Activated CD8-positive, alpha-beta memory T cell treated with anti-CD3 and anti-CD28 coated beads for 4 hours (primary cell): ENCODE measurements around the gene ATP6V0D1.

ENCODE experiments used
- DNase-seq, 2 donors: peaks; one replicate each; pipeline ENCODE4 v3.0.0-alpha.2; 2020; ENCODE audit warnings: low read depth in 2 of 2

The ATP6V0D1 gene

GRCh38 chr16:67393788-67394154 is 87.2 kb downstream of the ATP6V0D1 start:
- DNase-seq, result no peak

- no peak for DNase-seq
Measured at GRCh38 chr16:67393111-67393787, 87.7 kb downstream of the ATP6V0D1 start, which contains the start of gene TPPP3. TSS of gene TPPP3 (minus strand) at chr16:67393498. CDS start at chr16:67391111, 2,387 bp downstream.

- DNase-seq, result no peak
Measured at GRCh38 chr16:67392301-67393059, 88.5 kb downstream of the ATP6V0D1 start.

GRCh38 chr16:67391424-67392300 is 89.3 kb downstream of the ATP6V0D1 start:
- DNase-seq, result no peak

GRCh38 chr16:67390816-67391423 is 90.0 kb downstream of the ATP6V0D1 start:
- no peak for DNase-seq

- DNase-seq, result no peak
Measured at GRCh38 chr16:67389911-67390815, 90.8 kb downstream of the ATP6V0D1 start.

- no peak for DNase-seq
Measured at GRCh38 chr16:67388591-67388990, 92.4 kb downstream of the ATP6V0D1 start.

GRCh38 chr16:67388191-67388590 is 92.8 kb downstream of the ATP6V0D1 start:
- no peak for DNase-seq
